ENCODE results near the gene GLRX. TPM values are rescaled to one million over a fixed set of nuclear protein-coding genes. Genes with fewer than 3 reads are reported as not detected.

The GLRX gene
- polyA plus RNA-seq, 1 of the 3 experiments (the other 2 are of a cell fraction) = 40.0 TPM

DNA sequence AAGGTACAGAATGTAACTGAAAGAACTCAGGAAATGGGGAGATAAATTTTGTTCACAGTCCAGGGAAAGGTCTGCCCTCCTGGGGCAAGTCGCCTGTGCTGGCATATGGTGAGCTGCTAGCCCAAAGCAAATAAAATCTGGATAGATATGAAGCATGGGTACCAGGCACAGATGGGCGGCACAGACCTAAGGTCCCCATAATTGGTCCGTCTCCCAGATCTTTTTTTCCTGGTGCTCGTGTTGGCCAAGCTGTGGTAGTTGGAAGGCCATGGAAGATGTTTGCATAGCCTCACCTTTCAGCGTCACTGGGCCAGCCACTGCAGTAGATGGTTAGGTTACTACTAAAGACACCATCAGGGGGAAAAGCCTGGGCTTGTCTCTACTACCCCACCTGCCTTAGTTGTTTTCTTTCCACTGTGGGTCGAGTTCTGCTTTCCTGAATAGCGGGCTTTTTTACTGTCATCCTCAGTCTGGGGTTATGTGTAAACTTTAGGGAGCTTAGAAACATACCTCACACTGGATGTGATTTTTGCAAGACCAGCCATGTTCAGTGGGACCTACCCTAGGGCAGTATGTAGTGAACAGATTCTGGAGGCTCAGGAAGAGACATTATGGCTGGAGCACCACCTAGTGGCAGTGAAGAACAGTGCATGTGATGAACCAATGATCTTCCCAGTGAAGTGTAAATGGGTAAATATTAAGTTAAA, 24.2 kb upstream of the GLRX start (continued):
- TF ChIP-seq TCF12 (IDR thresholded peaks at IDR 0.05) (no peak), RCOR1 (IDR thresholded peaks at IDR 0.05; ENCODE audit: low read length) (peak; percentile 23; the same call in 1 of the 2 replicates), NFIC (IDR thresholded peaks at IDR 0.05; ENCODE audit: borderline replicate concordance) (no peak), ELF1 (IDR thresholded peaks at IDR 0.05) (no peak), GATA2 (CRISPR knock-in tag; IDR thresholded peaks at IDR 0.05) (no peak), MEF2A (IDR thresholded peaks at IDR 0.05; ENCODE audit: borderline replicate concordance, low read depth) (no peak), FOXJ3 (CRISPR knock-in tag; IDR thresholded peaks at IDR 0.05) (no peak), TEAD4 (IDR thresholded peaks at IDR 0.05; ENCODE audit: borderline replicate concordance, insufficient read depth) (no peak), POLR2AphosphoS5 (IDR thresholded peaks at IDR 0.05; ENCODE audit: low read depth, low read length) (no peak), CHD2 (IDR thresholded peaks at IDR 0.05; ENCODE audit: low read length, partially characterized antibody) (peak; percentile 50)
- TF ChIP-seq, protein P1, sequence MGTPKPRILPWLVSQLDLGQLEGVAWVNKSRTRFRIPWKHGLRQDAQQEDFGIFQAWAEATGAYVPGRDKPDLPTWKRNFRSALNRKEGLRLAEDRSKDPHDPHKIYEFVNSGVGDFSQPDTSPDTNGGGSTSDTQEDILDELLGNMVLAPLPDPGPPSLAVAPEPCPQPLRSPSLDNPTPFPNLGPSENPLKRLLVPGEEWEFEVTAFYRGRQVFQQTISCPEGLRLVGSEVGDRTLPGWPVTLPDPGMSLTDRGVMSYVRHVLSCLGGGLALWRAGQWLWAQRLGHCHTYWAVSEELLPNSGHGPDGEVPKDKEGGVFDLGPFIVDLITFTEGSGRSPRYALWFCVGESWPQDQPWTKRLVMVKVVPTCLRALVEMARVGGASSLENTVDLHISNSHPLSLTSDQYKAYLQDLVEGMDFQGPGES (IDR thresholded peaks at IDR 0.05; ENCODE audit: low read depth, low read length) = no peak

GRCh38 chr5:95845391-95845790, 22.9 kb upstream of the GLRX start:
- H3K79me2 ChIP-seq (ENCODE audit: insufficient read depth) = no peaks in the 10 kb centered on the region
- H3F3A ChIP-seq (replicated peaks; ENCODE audit: insufficient read depth) = no peaks in the 10 kb centered on the region
- H3K9me2 ChIP-seq = no peaks in the 10 kb centered on the region
- H4K20me1 ChIP-seq (ENCODE audit: insufficient read depth) = no peaks in the 10 kb centered on the region
- no peaks in the 10 kb centered on the region for H3K27me3 ChIP-seq (ENCODE audit: insufficient read depth)
- no peaks in the 10 kb centered on the region for H3K36me3 ChIP-seq (replicated peaks in 1 of 2; ENCODE audit: control insufficient read depth in 1 of 2, insufficient read depth in 2 of 2, low read length in 1 of 2)
- H2AFZ ChIP-seq (ENCODE audit: low read depth) = no peak overlapping the region
- CTCF ChIA-PET = interaction anchor here (1.9 to 15.2 kb wide), 4 partner anchors 61 to 202 kb away, joined by 6 to 170 read pairs (median 82); partner anchors contain the start of gene RFESD
- no peak for DNase-seq
- H3K4me2 ChIP-seq = no peak overlapping the region
- POLR2A ChIA-PET = no interaction called here
- no peak overlapping the region for H3K4me3 ChIP-seq (ENCODE audit: low read depth in 2 of 2, low read length in 1 of 2)
- H3K4me1 ChIP-seq (ENCODE audit: control insufficient read depth in 1 of 2, insufficient read depth in 2 of 2, low read depth in 1 of 2, low read length in 1 of 2) = peaks cover 3 to 7% of the 10 kb centered on the region in 2 experiments; a peak in 2 of 4 replicates
- no peak overlapping the region for H3K9ac ChIP-seq
- no peak overlapping the region for H3K27ac ChIP-seq (ENCODE audit: low read depth in 2 of 2, low read length in 1 of 2)
- no peaks in the 10 kb centered on the region for H3K9me3 ChIP-seq
- TF ChIP-seq MAX (IDR thresholded peaks at IDR 0.05; ENCODE audit: low read depth) (no peak), CTCF (IDR thresholded peaks at IDR 0.05) (no peak), MXI1 (IDR thresholded peaks at IDR 0.05; ENCODE audit: low read depth, low read length) (no peak), SMC3 (IDR thresholded peaks at IDR 0.05; ENCODE audit: low read depth, low read length) (no peak)
- TF ChIP-seq, protein P1 (IDR thresholded peaks at IDR 0.05; ENCODE audit: low read depth, low read length) = no peak
- 84% methylated on average over 3 of the region's 3 CpGs for WGBS (ENCODE audit: low lambda C conversion rate)

Data from SK-N-SH (cell line).